Uterus (tissue), 4 donors: Measurements from ENCODE around the gene LGALS3BP. TPM values are rescaled to one million over a fixed set of nuclear protein-coding genes. Genes with fewer than 3 reads are reported as not detected.

Source experiments
- DNase-seq, 2 donors: peaks; one replicate each; pipeline ENCODE4 v3.0.0-alpha.2; 2019 to 2020
- H3K27ac ChIP-seq, 2 donors: fragments of 200-600 bp; sonication (generic); 1 replicate in 1 of 2; 2 replicates in 1 of 2; pipeline ENCODE4 v1.5.1; 2016 to 2018
- H3K27me3 ChIP-seq, 2 donors: fragments of 200-600 bp; sonication (generic); one replicate each; pipeline ENCODE4 v1.5.1; 2018 to 2019; ENCODE audit warnings: control low read depth in 1 of 2
- H3K36me3 ChIP-seq, 2 donors: fragments of 200-600 bp; sonication (generic); one replicate each; pipeline ENCODE4 v1.5.1; 2019; ENCODE audit warnings: control low read depth in 1 of 2
- H3K4me1 ChIP-seq, 2 donors: fragments of 200-600 bp; sonication (generic); one replicate each; pipeline ENCODE4 v1.5.1; 2018 to 2019; ENCODE audit warnings: control low read depth in 1 of 2
- H3K4me3 ChIP-seq, 2 donors: fragments of 200-600 bp; sonication (generic); 1 replicate in 1 of 2; 2 replicates in 1 of 2; pipeline ENCODE4 v1.5.1; 2018 to 2019; ENCODE audit warnings: mild to moderate bottlenecking in 1 of 2
- H3K9me3 ChIP-seq, 2 donors: fragments of 200-600 bp; sonication (generic); one replicate each; pipeline ENCODE4 v1.5.1; 2019; ENCODE audit warnings: control low read depth in 1 of 2
- POLR2A ChIP-seq, 2 donors: fragments of 450-650 bp; IDR thresholded peaks; one replicate each; pipeline ENCODE4 v1.6.1; 2016; ENCODE audit warnings: antibody characterized with exemption in 2 of 2, mild to moderate bottlenecking in 1 of 2, moderate library complexity in 1 of 2
- intact Hi-C: fragments of 100-400 bp; cut with DNase I; formaldehyde crosslinking; loops from one replicate; pipeline ENCODE4 v1.15.1; 2023; ENCODE audit warnings: low total_unique reads
- total RNA-seq, 4 donors: library from RNA; depleted of rRNA in 3 of 4; stranded (reverse); fragments of >200 nt in 3 of 4; gene quantifications; one replicate each; pipeline versions ENCODE4 v1.1.0 to v1.2.4, GENCODE V29; 2014 to 2023
- TF ChIP-seq, protein P1 (sequence below), 4 experiments: fragments of 200-600 bp in 2 of 4; fragments of 450-650 bp in 2 of 4; sonication (generic) in 2 of 4; IDR thresholded peaks; one replicate each; pipeline ENCODE4 v1.5.1; 2016 to 2019; ENCODE audit warnings: antibody characterized with exemption in 4 of 4, mild to moderate bottlenecking in 2 of 4, moderate library complexity in 1 of 4
- donor health status: DM: yes; HTN: yes; CAD: no.

The LGALS3BP gene
- total RNA-seq, 4 donors from 2014 or later, result 88.2 to 396 (median 244) TPM

DNA sequence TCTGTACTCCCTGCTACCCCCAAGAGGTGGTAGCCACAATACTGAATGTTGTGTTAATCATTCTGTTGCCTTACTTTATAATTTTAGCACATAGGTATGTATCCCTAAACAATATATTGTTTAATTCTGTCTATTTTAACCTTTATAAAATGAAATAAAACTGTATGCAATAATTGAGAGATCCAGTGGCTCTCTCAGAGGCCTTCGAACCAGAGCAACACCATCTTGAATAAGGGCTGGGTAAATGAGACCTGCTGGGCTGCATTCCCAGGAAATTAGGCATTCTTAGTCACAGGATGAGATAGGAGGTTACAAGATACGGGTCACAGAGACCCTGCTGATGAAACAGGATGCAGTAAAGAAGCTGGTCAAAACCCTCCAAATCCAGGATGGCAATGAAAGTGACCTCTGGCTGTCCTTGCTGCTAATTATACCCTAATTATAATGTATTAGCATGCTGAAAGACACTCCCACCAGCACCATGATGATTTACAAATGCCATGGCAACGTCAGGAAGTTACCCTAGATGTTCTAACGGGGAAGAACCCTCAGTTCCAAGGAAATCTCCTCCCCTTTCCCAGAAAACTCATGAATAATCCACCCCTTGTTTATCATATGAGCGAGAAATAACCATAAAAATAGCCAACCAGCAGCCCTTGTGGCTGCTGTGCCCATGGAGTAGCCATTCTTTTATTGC lies 31.9 kb upstream of the LGALS3BP start:
- TF ChIP-seq POLR2A (IDR thresholded peaks at IDR 0.05), result no peak
- TF ChIP-seq, protein P1, sequence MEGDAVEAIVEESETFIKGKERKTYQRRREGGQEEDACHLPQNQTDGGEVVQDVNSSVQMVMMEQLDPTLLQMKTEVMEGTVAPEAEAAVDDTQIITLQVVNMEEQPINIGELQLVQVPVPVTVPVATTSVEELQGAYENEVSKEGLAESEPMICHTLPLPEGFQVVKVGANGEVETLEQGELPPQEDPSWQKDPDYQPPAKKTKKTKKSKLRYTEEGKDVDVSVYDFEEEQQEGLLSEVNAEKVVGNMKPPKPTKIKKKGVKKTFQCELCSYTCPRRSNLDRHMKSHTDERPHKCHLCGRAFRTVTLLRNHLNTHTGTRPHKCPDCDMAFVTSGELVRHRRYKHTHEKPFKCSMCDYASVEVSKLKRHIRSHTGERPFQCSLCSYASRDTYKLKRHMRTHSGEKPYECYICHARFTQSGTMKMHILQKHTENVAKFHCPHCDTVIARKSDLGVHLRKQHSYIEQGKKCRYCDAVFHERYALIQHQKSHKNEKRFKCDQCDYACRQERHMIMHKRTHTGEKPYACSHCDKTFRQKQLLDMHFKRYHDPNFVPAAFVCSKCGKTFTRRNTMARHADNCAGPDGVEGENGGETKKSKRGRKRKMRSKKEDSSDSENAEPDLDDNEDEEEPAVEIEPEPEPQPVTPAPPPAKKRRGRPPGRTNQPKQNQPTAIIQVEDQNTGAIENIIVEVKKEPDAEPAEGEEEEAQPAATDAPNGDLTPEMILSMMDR (IDR thresholded peaks at IDR 0.05), result no peak
- Histone ChIP-seq H3K36me3 (no peaks in the 10 kb centered on the region), H3K4me3 (no peak overlapping the region), H3K27ac (no peak overlapping the region), H3K27me3 (no peaks in the 10 kb centered on the region), H3K4me1 (no peaks in the 10 kb centered on the region), H3K9me3 (no peaks in the 10 kb centered on the region)
- intact Hi-C loops, result no loop called here
- peak in 1 of 2 donors; percentile 4 for DNase-seq

DNA sequence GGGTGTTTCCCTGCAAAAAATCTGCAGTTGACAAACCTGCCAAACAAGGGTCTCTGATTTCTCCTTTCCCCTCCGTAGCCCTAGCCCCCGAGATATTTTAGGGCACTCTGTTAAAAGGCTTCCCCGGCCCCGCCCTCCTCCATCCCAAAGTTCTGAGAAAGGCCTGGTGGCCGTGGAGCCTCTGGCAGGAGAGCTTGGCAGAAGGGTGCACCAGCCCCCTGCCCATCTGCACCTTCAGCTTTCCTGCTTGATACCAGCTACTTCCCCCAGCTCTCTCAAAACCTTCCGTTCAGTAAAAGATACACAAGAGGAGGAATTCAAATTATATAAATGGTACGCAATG lies 30.6 kb upstream of the LGALS3BP start:
- DNase-seq, result no peak
- H3K9me3 ChIP-seq, result no peaks in the 10 kb centered on the region
- H3K36me3 ChIP-seq, result no peaks in the 10 kb centered on the region
- peak overlapping the region; percentile 55 to 95 for H3K4me3 ChIP-seq
- no peaks in the 10 kb centered on the region for H3K4me1 ChIP-seq
- intact Hi-C loops, result no loop called here
- TF ChIP-seq, protein P1 (IDR thresholded peaks at IDR 0.05), result no peak
- no peak for TF ChIP-seq POLR2A (IDR thresholded peaks at IDR 0.05)
- H3K27me3 ChIP-seq, result no peaks in the 10 kb centered on the region
- H3K27ac ChIP-seq, result peak overlapping the region; percentile 85 to 92

DNA sequence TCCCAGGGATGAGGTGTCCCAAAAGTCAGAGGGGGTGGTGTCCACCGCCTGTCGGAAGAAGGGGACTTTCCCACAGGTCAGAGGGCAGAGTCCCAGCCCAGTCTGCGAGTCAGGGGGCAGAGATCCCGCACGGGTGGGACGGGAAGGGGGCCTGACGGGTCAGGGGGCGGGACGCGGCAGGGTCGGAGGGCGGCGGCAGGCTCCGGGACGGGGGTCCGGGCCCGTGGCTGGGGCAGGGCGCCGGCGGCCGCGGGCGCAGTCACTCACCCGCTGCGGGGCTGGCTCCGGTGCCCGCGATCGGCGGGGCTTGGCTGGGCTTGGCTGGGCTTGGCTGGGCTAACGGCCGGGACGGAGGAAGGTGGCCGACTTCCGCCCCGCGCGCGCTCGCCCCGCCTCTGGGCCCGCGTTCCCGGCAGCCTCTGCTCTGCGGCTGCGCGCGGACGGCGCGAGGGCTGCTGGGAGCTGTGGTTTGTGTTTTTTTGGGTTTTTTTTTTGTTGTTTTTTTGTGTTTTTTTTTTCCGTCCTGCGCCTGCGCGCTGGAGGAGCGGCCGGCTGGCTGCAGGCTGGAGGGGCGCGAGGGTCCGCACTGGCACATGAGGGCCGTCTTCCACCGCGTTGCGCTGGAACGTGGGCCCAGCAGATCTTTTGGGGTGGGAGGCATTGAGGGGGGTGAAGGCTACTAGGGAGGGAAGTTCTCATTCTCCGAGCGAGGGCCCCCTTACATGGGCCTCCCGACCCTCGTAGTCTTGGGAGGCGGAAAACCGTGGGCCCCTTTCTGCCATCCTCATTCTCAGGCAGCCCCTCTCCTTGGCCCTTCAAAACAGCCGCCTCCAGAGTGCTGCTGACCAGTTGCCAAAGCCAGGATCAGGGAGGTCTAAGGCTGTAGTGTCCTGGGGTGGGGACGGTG lies 29.9 kb upstream of the LGALS3BP start, which contains the start of gene CANT1:
CANT1 (minus strand) TSS at position 368 of the 907 bp plus-strand sequence. CDS start 12,142 bp downstream, outside the sequence.
- H3K4me1 ChIP-seq, result no peaks in the 10 kb centered on the region
- intact Hi-C loops, result no loop called here
- no peaks in the 10 kb centered on the region for H3K27me3 ChIP-seq
- DNase-seq, result peak; percentile 76 to 86
- H3K27ac ChIP-seq, result peak within 1 kb of the TSS; percentile 85 to 92
- peak within 1 kb of the TSS; percentile 55 to 95 for H3K4me3 ChIP-seq
- TF ChIP-seq POLR2A (IDR thresholded peaks at IDR 0.05), result peak; percentile 47 to 76
- TF ChIP-seq, protein P1 (IDR thresholded peaks at IDR 0.05), result peak in 1 of 4 experiments; percentile 2
- no peaks in the 10 kb centered on the region for H3K9me3 ChIP-seq
- no peaks in the 10 kb centered on the region for H3K36me3 ChIP-seq

DNA sequence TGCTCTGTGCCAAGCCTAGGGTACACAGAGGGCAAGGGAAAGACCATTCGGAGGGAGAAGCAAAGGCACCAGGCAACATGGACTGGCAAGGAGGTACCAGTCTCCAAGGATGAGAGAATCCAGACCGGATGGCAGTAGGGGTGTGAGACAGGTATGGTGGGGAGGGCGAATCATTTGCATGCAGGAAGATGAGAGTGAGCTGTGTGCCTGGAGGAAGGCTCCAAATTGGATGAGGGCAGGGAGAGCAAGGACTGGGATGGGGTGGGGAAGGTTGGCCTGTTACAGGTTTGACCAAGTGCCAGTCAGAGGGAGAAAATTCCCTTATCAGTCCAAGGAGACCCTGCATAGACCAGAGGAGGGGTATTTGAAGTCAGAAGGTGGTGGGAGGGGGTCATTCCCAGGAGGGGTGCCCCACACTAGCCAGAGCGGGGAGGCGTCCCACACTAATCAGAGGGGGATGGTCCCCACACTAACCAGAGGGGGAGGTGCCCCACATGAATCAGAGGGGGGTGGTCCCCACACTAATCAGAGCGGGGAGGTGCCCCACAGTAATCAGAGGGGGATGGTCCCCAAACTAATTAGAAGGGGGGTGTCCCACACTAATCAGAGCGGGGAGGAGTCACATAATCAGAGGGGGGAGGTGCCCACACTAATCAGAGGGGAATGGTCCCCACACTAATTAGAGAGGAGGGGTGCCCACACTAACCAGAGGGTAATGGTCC lies 29.1 kb upstream of the LGALS3BP start:
- intact Hi-C loops, result no loop called here
- Histone ChIP-seq H3K9me3 (no peaks in the 10 kb centered on the region), H3K4me3 (peak overlapping the region; percentile 55 to 95), H3K4me1 (no peaks in the 10 kb centered on the region), H3K36me3 (no peaks in the 10 kb centered on the region), H3K27ac (peak overlapping the region; percentile 85 to 92), H3K27me3 (no peaks in the 10 kb centered on the region)
- TF ChIP-seq, protein P1 (IDR thresholded peaks at IDR 0.05), result no peak
- no peak for TF ChIP-seq POLR2A (IDR thresholded peaks at IDR 0.05)
- peak; percentile 15 to 16 for DNase-seq
